ENCODE measurements around the gene NAA15. TPM values are rescaled to one million over a fixed set of nuclear protein-coding genes. Genes with fewer than 3 reads are reported as not detected.

NAA15 gene
- total and polyA plus RNA-seq, 2 of the 8 experiments (the other 6 are each of a cell fraction or from before 2014, with no cell fraction given), result 9.7 to 124 TPM

DNA sequence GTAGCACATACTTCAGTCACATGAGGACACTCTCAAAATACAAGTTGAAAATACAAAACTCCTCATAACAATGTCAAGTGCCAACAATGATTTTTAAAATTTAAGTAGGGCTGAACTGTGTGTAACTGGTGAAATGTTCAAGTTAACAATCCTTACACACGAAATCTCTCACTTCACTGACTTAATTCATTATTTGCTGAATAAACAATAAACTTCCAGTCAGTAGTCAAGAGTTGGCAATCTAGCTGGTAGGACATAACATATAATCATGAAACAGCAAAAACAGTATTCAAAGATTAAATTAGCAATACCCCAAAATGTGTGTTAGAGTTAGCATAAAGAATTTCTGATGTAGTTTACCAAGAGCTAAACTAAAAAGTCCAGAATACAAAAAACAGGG lies 150.7 kb downstream of the NAA15 start (continued):
- TF ChIP-seq CHD7 (IDR thresholded peaks at IDR 0.05; ENCODE audit: insufficient replicate concordance, low read length) (no peak), TAF7 (optimal IDR thresholded peaks at IDR 0.05; ENCODE audit: borderline replicate concordance, low read depth, low read length) (no peak), CHD2 (IDR thresholded peaks at IDR 0.05; ENCODE audit: low read length) (no peak), ASH2L (IDR thresholded peaks at IDR 0.05; ENCODE audit: low read length) (no peak), SP2 (IDR thresholded peaks at IDR 0.05; ENCODE audit: low read length) (no peak), JUN (IDR thresholded peaks at IDR 0.05; ENCODE audit: low read depth, low read length) (no peak), KDM1A (IDR thresholded peaks at IDR 0.05; ENCODE audit: borderline replicate concordance, low read length) (no peak), CHD1 (IDR thresholded peaks at IDR 0.05; ENCODE audit: low read depth, low read length) (no peak), CBX5 (IDR thresholded peaks at IDR 0.05; ENCODE audit: low read depth, low read length) (no peak)

Measured in H1 (cell line).